GM18907 (cell line): ENCODE results near the gene FAM174C.

Source experiments
- ATAC-seq: cut with Tn5 transposase; IDR thresholded peaks from one replicate; pipeline ENCODE4 v1.9.1; 2021; ENCODE audit warnings: mild to moderate bottlenecking, moderate library complexity; ENCODE audit not compliant: unreplicated experiment

FAM174C gene

DNA sequence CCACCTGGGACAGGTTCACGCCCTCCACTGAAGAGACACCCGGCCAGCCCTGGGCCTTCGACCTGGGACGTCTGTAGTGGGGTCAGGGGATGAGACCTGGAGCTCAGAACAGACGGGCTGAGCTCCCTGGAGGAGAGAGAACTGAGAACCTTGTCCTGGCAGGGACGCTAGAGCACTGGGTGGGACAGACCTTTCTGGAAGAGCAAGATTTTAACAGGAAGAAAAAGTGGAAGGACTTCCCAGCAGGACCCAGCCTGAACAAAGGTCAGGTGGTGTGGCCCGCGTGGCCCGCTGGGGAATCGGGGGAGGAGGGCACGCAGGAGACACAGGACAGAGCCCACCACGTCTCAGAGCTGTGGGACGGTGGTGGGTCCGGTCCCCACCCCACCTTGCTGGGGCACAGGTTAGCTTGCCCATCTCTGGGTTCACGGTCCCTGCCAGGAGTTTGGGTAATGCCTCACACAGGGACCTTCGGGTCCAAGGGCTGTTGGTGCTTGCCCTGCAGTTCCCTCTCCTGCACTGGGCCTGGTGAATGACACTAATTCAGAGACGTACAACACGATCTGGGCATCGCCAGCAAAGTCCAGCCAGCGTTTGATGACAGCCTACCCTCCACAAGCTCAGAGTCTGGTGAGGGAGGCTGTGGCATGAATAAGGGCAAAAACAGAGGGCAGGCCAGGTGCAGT, 9.1 kb downstream of the FAM174C start:
- no peak for ATAC-seq

DNA sequence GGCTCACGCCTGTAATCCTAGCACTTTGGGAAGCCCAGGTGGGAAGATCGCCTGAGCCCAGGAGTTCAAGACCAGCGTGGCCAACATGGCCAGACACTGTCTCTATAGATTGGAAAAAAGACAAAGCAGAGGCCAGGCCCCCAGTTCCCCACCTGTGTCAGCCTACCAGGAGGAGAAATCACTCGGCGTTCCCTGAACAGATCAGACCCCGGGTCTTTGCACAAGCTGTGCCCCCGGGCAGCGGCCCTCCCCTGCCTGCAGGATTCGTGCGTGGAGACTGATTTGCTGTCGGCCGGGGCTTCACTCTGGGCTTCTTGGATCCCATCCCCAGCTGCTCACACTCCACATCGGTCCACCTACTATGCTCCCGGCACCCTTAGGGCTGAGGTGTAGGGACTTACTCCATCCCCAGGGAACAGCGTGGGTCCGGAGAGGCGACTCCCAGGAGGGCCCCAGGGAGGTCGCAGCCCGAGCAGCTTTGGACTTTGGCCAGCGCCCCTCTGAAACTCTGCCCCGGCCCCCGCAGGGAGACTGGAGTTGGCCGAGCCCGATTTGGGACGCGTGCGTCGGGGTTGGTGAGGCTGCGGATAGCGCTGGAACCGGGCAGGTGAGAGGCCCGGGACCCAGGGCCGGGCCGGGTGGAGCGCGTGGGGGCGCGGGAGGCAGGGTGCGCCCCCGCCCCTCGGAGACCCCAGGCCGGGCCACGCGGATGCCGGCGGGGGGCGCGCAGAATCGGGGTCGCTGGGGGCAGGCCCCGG, 9.8 kb downstream of the FAM174C start:
- no peak for ATAC-seq

DNA sequence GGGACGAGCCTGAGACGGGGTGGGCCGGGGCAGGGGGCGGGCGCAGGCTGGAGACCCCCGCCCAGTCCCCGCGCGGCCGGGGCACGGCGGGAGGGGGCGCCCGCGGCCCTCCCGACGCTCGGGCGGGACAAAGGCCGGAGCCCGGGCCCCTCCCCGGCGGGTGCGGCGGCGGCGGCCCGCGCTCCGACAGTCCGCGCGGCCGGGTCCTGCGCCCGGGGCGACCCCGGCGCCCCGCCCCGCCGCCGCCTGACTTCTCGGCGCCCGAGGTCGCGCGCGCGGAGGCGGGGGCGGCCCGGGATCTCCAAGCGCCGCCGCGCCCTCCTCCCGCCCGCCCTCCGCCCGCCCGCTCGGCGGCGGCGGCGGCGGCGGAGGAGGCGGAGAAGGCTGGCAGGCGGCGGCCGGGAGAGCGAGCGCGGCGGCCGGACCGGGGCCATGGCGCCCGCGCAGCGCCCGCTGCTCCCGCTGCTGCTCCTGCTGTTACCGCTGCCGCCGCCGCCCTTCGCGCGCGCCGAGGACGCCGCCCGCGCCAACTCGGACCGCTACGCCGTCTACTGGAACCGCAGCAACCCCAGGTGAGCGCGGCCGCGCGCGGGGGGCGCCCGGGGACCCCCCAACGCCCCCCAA, 10.5 kb downstream of the FAM174C start, which contains the start of gene EFNA2:
EFNA2 (plus strand) TSS at position 137 of the 624 bp plus-strand sequence; CDS start at position 433, 296 bp downstream.
- no peak for ATAC-seq

DNA sequence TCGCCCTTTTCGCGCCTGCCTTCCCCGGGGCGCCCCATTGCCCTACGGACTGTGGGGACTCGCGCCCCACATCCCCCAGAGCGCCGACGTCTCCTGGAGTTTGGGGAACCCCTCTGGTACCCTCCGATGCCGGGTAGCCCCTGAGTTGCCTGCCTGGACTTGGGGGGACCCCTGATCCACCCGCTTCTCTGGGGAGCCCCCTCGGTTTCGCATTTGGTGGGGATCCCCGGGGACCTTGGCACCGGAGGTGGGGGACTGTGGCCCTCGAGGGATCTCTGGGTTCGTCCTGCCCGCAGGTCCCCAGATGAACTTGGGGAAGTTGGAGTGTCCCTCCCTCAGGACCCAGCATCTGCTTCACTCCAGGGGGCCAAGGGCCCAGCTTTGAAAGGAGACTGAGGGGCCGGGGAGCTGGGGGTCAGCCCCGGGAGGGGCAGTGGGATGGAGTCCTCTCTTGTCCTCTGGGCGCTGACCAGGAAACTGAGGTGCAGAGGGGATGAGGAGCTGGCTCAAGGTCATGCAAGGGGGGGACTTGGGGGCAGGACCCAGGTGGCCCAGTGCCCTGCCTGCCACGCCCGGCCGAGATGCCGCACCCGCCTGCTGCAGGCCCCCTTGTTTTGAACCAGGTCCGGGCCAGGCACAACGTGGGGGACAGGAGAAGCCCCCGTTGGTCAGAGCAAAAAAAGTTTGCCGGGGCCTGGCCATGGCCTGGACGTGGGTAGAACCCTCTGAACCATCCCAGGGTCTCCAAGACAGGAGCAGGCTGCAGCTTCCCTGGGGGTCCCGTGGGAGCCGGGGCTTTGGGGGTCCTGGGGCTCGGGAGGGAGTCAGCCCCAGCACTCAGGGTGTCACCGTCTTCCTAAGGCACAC, 11.4 kb downstream of the FAM174C start:
- ATAC-seq, result no peak

GRCh38 chr19:1287354-1288225, 12.3 kb downstream of the FAM174C start:
- no peak for ATAC-seq

GRCh38 chr19:1288226-1288612, 12.9 kb downstream of the FAM174C start:
- no peak for ATAC-seq

- ATAC-seq, result no peak
Observed at GRCh38 chr19:1288833-1289685, 13.7 kb downstream of the FAM174C start.

DNA sequence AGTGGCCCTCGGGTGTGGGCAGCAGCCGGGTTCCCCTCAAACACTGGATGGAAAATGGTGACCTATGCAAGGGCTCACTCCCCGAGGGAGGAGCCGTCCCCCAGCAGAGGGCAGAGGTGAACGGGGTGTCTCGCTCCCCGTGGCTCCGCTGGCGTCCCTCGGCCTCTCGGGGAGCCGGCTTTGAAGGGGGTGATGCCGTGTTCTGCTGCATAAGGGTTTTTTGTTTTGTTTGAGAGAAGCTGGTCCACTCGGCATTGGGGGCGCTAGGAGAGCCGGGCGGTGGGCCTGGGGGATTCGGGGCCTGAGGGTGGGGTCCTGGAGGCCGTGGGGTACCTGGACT, 14.3 kb downstream of the FAM174C start:
- ATAC-seq, result no peak

DNA sequence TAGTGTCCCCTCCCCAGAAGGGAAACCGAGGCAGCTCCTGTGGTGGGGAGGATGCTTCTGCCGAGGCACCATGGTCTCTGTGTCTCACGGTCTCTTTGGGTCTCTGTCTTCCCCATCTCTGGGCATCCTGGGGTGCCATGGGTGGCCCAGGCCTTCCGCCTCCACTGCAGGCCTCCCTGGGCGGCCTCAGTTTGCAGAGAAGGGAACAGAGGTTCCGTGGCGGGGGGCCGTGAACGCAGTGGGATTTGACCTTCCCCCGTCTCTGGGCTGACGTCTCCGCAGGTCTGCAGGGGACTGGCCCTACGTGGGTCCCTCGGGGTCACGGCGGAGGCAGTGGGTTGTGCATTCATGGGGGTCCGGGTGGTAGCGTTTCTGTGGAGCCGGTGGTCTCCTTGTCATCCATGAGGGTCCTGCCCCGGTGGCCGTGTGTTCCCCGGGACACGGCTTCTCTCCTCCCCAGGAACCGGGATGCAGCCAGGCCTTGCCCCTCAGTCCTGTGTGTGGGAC, 14.9 kb downstream of the FAM174C start:
- no peak for ATAC-seq

DNA sequence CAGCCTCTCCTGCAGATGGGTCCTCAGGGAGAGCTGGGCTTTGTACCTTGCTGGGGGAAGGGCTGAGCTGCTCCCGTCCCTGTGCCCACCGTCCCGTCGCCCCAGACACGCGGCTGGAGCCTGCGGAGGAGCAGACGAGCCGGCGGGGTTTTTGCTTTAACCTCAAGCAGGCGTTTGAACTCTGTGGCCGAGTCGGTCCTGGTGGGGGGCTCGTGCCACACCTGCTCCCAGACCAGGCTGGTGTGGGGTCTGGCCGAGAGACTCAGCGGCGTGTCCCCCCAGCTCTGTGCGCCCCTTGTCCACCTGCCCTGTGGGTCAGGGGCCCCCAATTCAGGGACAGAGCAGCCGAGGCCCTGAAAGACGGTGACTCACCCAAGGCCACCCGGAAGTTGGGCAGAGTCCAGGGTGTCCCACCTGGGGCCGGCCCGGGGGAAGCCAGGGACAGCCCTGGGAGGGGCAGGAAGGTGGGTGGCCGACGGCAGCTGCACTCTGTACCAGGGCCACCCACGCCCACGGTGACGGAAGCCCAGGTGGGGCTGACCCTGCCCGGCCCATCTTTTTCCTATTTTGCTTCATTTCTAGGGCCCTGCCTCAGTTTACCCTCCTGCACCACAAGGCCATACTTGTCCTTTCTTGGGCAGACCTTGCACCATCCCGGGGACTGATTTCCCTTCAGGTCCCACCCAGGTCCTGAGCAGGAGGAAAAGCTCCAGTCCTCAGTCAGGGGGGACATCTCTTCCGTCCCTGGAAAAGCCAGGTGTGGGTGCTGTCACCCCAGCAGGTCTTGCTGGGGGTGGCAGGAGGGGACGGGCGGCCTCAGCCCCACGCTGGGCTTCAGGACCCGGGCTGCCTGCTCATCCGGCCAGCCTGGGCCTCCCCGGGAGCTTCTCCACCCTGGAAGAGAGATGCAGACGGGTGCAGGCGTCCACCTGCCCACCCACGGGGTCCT, 15.6 kb downstream of the FAM174C start:
- no peak for ATAC-seq

DNA sequence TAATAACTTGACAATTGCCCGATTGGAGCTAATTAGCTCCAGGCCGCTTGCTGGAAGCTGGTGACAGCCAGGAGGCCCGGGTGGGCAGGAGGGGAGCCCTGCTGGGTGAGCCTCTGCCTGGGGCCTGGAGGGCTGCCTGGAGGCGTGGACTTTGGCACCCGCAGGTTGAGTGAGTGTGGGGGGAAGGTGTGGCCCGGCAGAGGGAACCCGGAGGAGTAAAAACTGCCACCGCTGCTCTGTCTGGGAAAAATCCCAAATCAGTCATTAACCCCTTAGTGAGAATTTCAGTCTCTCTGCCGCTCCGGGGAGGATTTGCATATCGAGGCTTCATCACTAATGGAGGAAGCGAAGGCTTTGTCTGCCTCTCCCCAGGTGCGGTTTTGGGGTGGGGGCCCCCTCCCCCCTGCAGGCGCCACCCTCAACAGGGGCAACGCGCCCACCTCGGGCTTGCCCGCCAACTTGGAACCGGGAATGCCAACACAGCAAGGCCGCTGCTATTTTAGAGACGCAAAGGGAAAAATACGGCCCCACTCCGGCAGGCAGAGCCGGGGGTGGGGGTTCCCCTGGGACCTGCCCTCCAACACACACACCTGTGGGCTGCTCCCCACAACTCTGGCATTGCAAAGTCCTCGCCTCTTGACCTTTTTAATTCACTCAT, 16.6 kb downstream of the FAM174C start:
- no peak for ATAC-seq

GRCh38 chr19:1292419-1293151, 17.3 kb downstream of the FAM174C start:
- ATAC-seq, result no peak

GRCh38 chr19:1293782-1294604, 18.7 kb downstream of the FAM174C start:
- no peak for ATAC-seq

DNA sequence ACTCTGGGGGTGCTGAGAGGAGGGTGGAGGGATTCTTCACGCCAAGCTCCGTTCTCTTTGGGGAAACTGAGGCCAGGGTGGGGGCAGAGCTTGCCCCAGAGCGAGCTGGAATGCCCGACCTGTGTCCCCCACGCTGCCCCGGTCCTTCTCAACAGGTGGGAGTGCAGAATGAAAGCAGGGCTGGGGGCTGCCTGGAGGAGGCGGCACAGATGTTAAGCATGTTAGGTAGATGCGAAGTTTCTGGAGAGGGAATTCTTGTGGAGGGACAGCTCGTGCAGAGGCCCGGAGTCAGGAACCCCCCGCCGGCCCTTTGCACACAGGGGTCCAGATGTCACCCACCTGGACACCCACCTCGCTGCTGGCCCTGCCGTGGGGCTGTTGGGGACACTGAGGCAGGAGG, 19.4 kb downstream of the FAM174C start:
- ATAC-seq, result no peak

DNA sequence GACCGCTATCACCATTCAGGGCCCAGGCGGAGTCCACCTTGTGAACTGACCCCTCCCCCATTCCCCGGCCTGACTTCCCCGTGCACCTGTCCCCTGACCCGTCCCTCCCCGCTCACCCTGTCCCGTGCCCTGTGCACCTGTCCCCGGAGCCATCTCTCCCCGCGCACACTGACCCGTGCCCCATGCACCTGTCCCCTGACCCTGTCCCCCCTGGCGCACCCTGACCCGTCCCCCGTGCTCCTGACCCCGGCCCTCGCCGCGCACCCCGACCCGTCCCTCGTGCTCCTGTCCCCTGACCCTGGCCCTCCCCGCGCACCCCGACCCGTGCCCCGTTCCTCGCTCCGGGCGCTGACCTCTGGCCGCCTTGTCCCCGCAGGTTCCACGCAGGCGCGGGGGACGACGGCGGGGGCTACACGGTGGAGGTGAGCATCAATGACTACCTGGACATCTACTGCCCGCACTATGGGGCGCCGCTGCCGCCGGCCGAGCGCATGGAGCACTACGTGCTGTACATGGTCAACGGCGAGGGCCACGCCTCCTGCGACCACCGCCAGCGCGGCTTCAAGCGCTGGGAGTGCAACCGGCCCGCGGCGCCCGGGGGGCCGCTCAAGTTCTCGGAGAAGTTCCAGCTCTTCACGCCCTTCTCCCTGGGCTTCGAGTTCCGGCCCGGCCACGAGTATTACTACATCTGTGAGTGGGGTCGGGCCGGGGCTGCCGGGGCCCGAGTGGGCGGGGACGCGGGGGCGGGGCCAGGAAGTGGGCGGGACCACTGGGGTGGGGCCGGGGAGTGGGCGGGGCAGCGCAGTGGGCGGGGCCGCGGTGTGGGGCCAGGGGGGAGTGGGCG, 20.1 kb downstream of the FAM174C start:
- no peak for ATAC-seq
